Astrocyte of the cerebellum (primary cell): ENCODE results near the gene ETFRF1.
A peak's percentile ranks its signal among the peaks of the same experiment; 100 is the strongest.

Experiments
- DNase-seq: peaks from one replicate; pipeline ENCODE4 v3.0.0-alpha.2; 2011; ENCODE audit warnings: low read depth
- H3K4me3 ChIP-seq: 2 replicates; pipeline ENCODE4 v1.5.1; 2011; ENCODE audit warnings: mild to moderate bottlenecking, low read depth, low read length, moderate library complexity
- CTCF ChIP-seq: IDR thresholded peaks from 2 replicates; pipeline ENCODE4 v1.5.1; 2012; ENCODE audit warnings: low read length, low read depth, moderate library complexity, mild to moderate bottlenecking; ENCODE audit errors: missing control alignments
- in situ Hi-C: cut with HindIII; loops from 2 replicates; pipeline ENCODE4 v1.10.0; 2017; ENCODE audit warnings: low sequenced_read_pairs

ETFRF1 gene

GRCh38 chr12:25162866-25163265 is 32.2 kb upstream of the ETFRF1 start:
- in situ Hi-C loops: no loop called here

GRCh38 chr12:25182765-25183164 is 12.3 kb upstream of the ETFRF1 start:
- no peak for TF ChIP-seq CTCF
- DNase-seq: no peak
- no peak overlapping the region for H3K4me3 ChIP-seq
- in situ Hi-C loops: no loop called here

More at GRCh38 chr12:25162866-25163265, 32.2 kb upstream of the ETFRF1 start:
- TF ChIP-seq CTCF: no peak
- no peak for DNase-seq
- no peak overlapping the region for H3K4me3 ChIP-seq

GRCh38 chr12:25184132-25184531 is 10.9 kb upstream of the ETFRF1 start:
- TF ChIP-seq CTCF: no peak
- no peak for DNase-seq
- in situ Hi-C loops: no loop called here
- H3K4me3 ChIP-seq: no peak overlapping the region

GRCh38 chr12:25186038-25186787 is 8.8 kb upstream of the ETFRF1 start:
- no peak for DNase-seq
- in situ Hi-C loops: no loop called here
- H3K4me3 ChIP-seq: no peak overlapping the region
- TF ChIP-seq CTCF: no peak

- H3K4me3 ChIP-seq: no peak overlapping the region
- TF ChIP-seq CTCF: no peak
- peak; percentile 78 for DNase-seq
- in situ Hi-C loops: no loop called here
These were observed 8.1 kb upstream of the ETFRF1 start for GRCh38 chr12:25186788-25187402.

- in situ Hi-C loops: no loop called here
- no peak overlapping the region for H3K4me3 ChIP-seq
- DNase-seq: peak; percentile 93
- no peak for TF ChIP-seq CTCF
These were observed 7.3 kb upstream of the ETFRF1 start for GRCh38 chr12:25187781-25188180.
